ENCODE data around the gene PKN2. TPM values are rescaled to one million over a fixed set of nuclear protein-coding genes. Genes with fewer than 3 reads are reported as not detected.
A peak's percentile ranks its signal among the peaks of the same experiment; 100 is the strongest.

Gene PKN2
- total RNA-seq, 6 experiments from 2014 or later: 13.6 to 16.6 (median 15.0) TPM

DNA sequence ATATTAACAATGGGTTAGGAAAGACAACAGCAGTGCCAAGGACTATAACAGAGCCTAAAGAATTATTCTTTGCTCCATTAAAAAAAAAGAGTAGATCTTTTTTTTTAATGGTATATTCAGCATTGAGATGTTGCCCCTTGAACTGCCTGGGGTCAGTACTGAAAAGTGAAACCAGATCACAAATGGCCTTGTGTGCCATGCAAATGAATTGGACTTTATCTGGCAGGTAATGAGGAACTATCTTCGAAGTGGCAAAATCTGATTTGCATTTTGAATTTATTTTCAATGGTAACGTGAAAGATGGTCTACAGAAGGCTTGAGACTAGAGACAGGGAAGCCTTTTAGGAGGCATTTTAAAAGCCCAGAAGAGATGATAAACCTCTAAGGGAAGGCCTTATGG is 21.4 kb upstream of the PKN2 start:
- H3K9me3 ChIP-seq: no peaks in the 10 kb centered on the region
- no peaks in the 10 kb centered on the region for H3K36me3 ChIP-seq
- intact Hi-C loops (cut with DNase I): no loop called here
- no peak overlapping the region for H3K4me3 ChIP-seq
- WGBS (ENCODE audit: insufficient coverage, low coverage, low lambda C conversion rate, missing lambda C conversion rate): 56% methylated on average over 2 of the region's 2 CpGs
- no peaks in the 10 kb centered on the region for H3K27me3 ChIP-seq
- peaks cover 0 to 12% (median 0%) of the 10 kb centered on the region in 4 donors for H3K4me1 ChIP-seq
- no peak overlapping the region for H3K27ac ChIP-seq
- no peak for TF ChIP-seq POLR2A (IDR thresholded peaks at IDR 0.05)
- TF ChIP-seq, protein P1, sequence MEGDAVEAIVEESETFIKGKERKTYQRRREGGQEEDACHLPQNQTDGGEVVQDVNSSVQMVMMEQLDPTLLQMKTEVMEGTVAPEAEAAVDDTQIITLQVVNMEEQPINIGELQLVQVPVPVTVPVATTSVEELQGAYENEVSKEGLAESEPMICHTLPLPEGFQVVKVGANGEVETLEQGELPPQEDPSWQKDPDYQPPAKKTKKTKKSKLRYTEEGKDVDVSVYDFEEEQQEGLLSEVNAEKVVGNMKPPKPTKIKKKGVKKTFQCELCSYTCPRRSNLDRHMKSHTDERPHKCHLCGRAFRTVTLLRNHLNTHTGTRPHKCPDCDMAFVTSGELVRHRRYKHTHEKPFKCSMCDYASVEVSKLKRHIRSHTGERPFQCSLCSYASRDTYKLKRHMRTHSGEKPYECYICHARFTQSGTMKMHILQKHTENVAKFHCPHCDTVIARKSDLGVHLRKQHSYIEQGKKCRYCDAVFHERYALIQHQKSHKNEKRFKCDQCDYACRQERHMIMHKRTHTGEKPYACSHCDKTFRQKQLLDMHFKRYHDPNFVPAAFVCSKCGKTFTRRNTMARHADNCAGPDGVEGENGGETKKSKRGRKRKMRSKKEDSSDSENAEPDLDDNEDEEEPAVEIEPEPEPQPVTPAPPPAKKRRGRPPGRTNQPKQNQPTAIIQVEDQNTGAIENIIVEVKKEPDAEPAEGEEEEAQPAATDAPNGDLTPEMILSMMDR (IDR thresholded peaks at IDR 0.05): no peak
- peak in 1 of 4 donors; percentile 56 for ATAC-seq
- no peak for DNase-seq

DNA sequence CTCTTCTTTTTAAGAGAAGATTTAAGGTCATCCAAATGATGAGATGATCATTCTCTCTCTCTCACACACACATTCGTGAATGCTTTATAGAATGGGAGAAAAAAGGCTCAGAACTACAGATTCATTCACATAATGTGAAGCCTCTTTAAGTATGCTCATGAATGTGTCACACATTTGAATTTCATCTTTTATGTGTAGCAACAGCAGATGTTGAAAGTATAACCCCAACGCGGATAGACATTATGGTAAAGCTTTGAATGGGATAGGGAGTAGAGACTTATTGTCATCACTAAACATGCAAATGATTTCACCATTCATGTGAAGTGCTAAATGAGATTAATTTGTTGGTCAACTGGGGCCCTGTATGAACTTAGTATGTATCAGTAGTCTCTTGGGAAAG is 15.7 kb upstream of the PKN2 start:
- no peak for ATAC-seq
- WGBS (ENCODE audit: insufficient coverage, low coverage, low lambda C conversion rate, missing lambda C conversion rate): 90% methylated on average over 3 of the region's 3 CpGs
- H3K9me3 ChIP-seq: no peaks in the 10 kb centered on the region
- no peak overlapping the region for H3K27ac ChIP-seq
- DNase-seq: no peak
- TF ChIP-seq, protein P1 (IDR thresholded peaks at IDR 0.05): no peak
- TF ChIP-seq POLR2A (IDR thresholded peaks at IDR 0.05): no peak
- intact Hi-C loops (cut with DNase I): no loop called here
- no peaks in the 10 kb centered on the region for H3K27me3 ChIP-seq
- H3K36me3 ChIP-seq: no peaks in the 10 kb centered on the region
- H3K4me1 ChIP-seq: peaks cover 0 to 6% (median 0%) of the 10 kb centered on the region in 4 donors
- no peak overlapping the region for H3K4me3 ChIP-seq

DNA sequence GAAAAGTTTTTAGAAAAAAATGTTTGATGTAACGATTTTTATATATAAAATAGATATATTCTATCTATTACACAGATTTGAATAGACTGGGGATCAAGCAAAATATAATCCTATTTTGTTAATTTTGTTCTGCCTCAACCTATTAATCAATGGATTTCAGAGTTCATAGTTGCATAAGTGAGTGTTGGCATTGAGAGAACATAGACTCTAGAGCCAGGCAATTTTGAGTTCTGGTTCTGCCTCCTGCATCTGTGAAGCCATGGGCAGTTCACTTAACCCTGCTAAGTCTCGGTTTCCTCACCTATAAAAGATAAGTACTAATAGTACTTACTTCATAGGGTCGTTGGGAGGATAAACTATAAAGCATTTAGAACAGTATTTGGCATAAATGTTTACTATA is 13.6 kb upstream of the PKN2 start:
- H3K4me3 ChIP-seq: no peak overlapping the region
- no peak for TF ChIP-seq POLR2A (IDR thresholded peaks at IDR 0.05)
- TF ChIP-seq, protein P1 (IDR thresholded peaks at IDR 0.05): no peak
- H3K4me1 ChIP-seq: peaks cover 0 to 6% (median 0%) of the 10 kb centered on the region in 4 donors
- H3K36me3 ChIP-seq: no peaks in the 10 kb centered on the region
- H3K27me3 ChIP-seq: no peaks in the 10 kb centered on the region
- no peak overlapping the region for H3K27ac ChIP-seq
- no peaks in the 10 kb centered on the region for H3K9me3 ChIP-seq
- intact Hi-C loops (cut with DNase I): no loop called here
- DNase-seq (no peak), ATAC-seq (peak; percentile 59 to 84 (median 72))
- WGBS (ENCODE audit: insufficient coverage, low coverage, low lambda C conversion rate, missing lambda C conversion rate): 28% methylated on average over 3 of the region's 3 CpGs

DNA sequence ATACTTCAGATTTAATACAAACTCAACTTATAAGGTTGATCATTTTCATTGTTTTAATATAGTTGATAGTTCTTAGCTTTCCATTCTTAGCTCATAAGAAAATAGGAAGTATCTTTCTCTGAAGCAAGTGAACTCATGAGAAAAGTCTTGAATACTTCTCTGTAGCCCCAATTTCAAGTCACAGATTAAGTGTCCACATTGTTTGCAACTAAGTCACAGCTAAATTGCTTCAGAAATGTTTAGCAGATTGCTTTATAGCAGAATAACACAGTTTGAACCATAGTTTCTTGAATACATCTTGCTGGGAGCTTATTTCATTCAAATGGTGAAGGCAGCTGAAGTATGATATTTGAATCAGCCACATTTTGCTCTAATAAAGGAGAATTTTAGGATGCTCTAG is 10.6 kb upstream of the PKN2 start:
- DNase-seq (no peak), ATAC-seq (no peak)
- no peak overlapping the region for H3K27ac ChIP-seq
- H3K36me3 ChIP-seq: no peaks in the 10 kb centered on the region
- no peaks in the 10 kb centered on the region for H3K27me3 ChIP-seq
- H3K4me3 ChIP-seq: no peak overlapping the region
- TF ChIP-seq, protein P1 (IDR thresholded peaks at IDR 0.05): no peak
- TF ChIP-seq POLR2A (IDR thresholded peaks at IDR 0.05): no peak
- intact Hi-C loops (cut with DNase I): no loop called here
- no peaks in the 10 kb centered on the region for H3K9me3 ChIP-seq
- peaks cover 0 to 6% (median 0%) of the 10 kb centered on the region in 4 donors for H3K4me1 ChIP-seq

DNA sequence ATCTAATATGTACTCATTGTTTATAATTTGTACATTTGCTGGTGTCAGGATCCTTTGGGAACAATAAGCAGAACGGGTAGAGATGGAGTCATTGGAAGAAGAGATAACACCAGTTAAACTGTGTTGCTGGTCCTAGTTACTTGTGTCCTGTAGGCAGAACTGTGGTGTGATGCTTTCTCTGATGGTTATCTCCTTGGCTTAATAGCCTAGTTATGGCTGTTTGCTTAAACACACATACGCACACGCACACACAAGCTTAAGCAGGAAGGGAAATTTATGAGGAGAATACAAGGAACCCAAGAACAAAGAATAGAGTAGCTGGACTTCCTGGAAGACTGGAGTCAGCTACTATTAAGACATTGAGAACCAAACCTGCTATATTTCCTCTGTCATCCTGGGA is 5.7 kb upstream of the PKN2 start:
- Histone ChIP-seq H3K36me3 (no peaks in the 10 kb centered on the region), H3K4me3 (no peak overlapping the region), H3K4me1 (peaks cover 0 to 4% (median 0%) of the 10 kb centered on the region in 4 donors), H3K9me3 (no peaks in the 10 kb centered on the region), H3K27ac (no peak overlapping the region), H3K27me3 (no peaks in the 10 kb centered on the region)
- 80% methylated on average over 3 of the region's 3 CpGs for WGBS (ENCODE audit: insufficient coverage, low coverage, low lambda C conversion rate, missing lambda C conversion rate)
- DNase-seq: no peak
- intact Hi-C loops (cut with DNase I): no loop called here
- no peak for TF ChIP-seq POLR2A (IDR thresholded peaks at IDR 0.05)
- TF ChIP-seq, protein P1 (IDR thresholded peaks at IDR 0.05): no peak
- ATAC-seq: no peak

Data from right lobe of liver (tissue), 6 donors.